LNCAP (cell line): ENCODE measurements around the gene SETBP1.

Source experiments
- CTCF ChIP-seq: fragments of 450-650 bp; IDR thresholded peaks from 2 replicates; pipeline ENCODE4 v1.5.1; 2017; ENCODE audit warnings: mild to moderate bottlenecking

SETBP1 gene

GRCh38 chr18:44778788-44779187, 98.1 kb downstream of the SETBP1 start:
- TF ChIP-seq CTCF = no peak

GRCh38 chr18:44779753-44780292, 99.1 kb downstream of the SETBP1 start:
- TF ChIP-seq CTCF = no peak

GRCh38 chr18:44781886-44782285, 101.2 kb downstream of the SETBP1 start:
- TF ChIP-seq CTCF = no peak

GRCh38 chr18:44782617-44783016, 101.9 kb downstream of the SETBP1 start:
- TF ChIP-seq CTCF = no peak

- TF ChIP-seq CTCF = no peak
These were observed 102.7 kb downstream of the SETBP1 start for GRCh38 chr18:44783371-44783770.

- TF ChIP-seq CTCF = no peak
These were observed 105.6 kb downstream of the SETBP1 start for GRCh38 chr18:44786257-44786656.

- no peak for TF ChIP-seq CTCF
These were observed 106.0 kb downstream of the SETBP1 start for GRCh38 chr18:44786688-44787087.

- no peak for TF ChIP-seq CTCF
These were observed 107.6 kb downstream of the SETBP1 start for GRCh38 chr18:44788334-44788733.
